HEK293T (cell line): ENCODE data around the gene SSNA1.
A peak's percentile ranks its signal among the peaks of the same experiment; 100 is the strongest.

ENCODE experiments used
- CTCF ChIA-PET: fragments of 350-600 bp; formaldehyde crosslinking; extraction: SDS; loops from one replicate; lab custom pipeline; 2021; ENCODE audit warnings: antibody characterized with exemption, inconsistent platforms; lab: Yijun Ruan, JAX
- POLR2A ChIA-PET: fragments of 350-600 bp; formaldehyde crosslinking; extraction: SDS; loops from one replicate; lab custom pipeline; 2020; ENCODE audit warnings: antibody characterized with exemption, inconsistent platforms; lab: Yijun Ruan, JAX
- DNase-seq: peaks from one replicate; pipeline ENCODE4 v3.0.0; 2012; ENCODE audit warnings: mixed read lengths; ENCODE audit errors: extremely low spot score
- ARNT ChIP-seq: fragments of 450-650 bp; IDR thresholded peaks from 2 replicates; pipeline ENCODE4 v1.6.1; 2017; ENCODE audit warnings: mild to moderate bottlenecking
- BHLHE40 ChIP-seq: fragments of 450-650 bp; IDR thresholded peaks from 2 replicates; pipeline ENCODE4 v1.6.1; 2016; ENCODE audit warnings: mild to moderate bottlenecking, moderate library complexity, borderline replicate concordance
- CTBP1 ChIP-seq: fragments of 450-650 bp; IDR thresholded peaks from 2 replicates; pipeline ENCODE4 v1.6.1; 2016; ENCODE audit warnings: borderline replicate concordance
- ELF4 ChIP-seq: fragments of 450-650 bp; IDR thresholded peaks from 2 replicates; pipeline ENCODE4 v1.6.1; 2017; ENCODE audit warnings: antibody characterized with exemption
- FOXA1 ChIP-seq: fragments of 450-650 bp; IDR thresholded peaks from 2 replicates; pipeline ENCODE4 v1.6.1; 2016; ENCODE audit warnings: mild to moderate bottlenecking
- FOXK2 ChIP-seq: fragments of 450-650 bp; IDR thresholded peaks from 2 replicates; pipeline ENCODE4 v1.6.1; 2016; ENCODE audit warnings: mild to moderate bottlenecking
- FOXM1 ChIP-seq: fragments of 450-650 bp; IDR thresholded peaks from 2 replicates; pipeline ENCODE4 v1.6.1; 2017; ENCODE audit warnings: mild to moderate bottlenecking, borderline replicate concordance
- HDGF ChIP-seq: fragments of 450-650 bp; IDR thresholded peaks from 2 replicates; pipeline ENCODE4 v1.6.1; 2017; ENCODE audit warnings: antibody characterized with exemption, borderline replicate concordance
- L3MBTL2 ChIP-seq: fragments of 450-650 bp; conservative IDR thresholded peaks from 2 replicates; pipeline ENCODE4 v1.6.1; 2016; ENCODE audit warnings: mild to moderate bottlenecking
- LEF1 ChIP-seq: fragments of 450-650 bp; IDR thresholded peaks from 2 replicates; pipeline ENCODE4 v1.6.1; 2017; ENCODE audit warnings: mild to moderate bottlenecking, borderline replicate concordance
- NFRKB ChIP-seq: fragments of 450-650 bp; IDR thresholded peaks from 2 replicates; pipeline ENCODE4 v1.6.1; 2016; ENCODE audit warnings: mild to moderate bottlenecking, moderate library complexity
- SP1 ChIP-seq: fragments of 450-650 bp; IDR thresholded peaks from 2 replicates; pipeline ENCODE4 v1.6.1; 2017
- SUZ12 ChIP-seq: fragments of 450-650 bp; IDR thresholded peaks from 2 replicates; pipeline ENCODE4 v1.6.1; 2016; ENCODE audit warnings: mild to moderate bottlenecking
- TARDBP ChIP-seq: fragments of 450-650 bp; IDR thresholded peaks from 2 replicates; pipeline ENCODE4 v1.6.1; 2016
- ZNF384 ChIP-seq: fragments of 450-650 bp; IDR thresholded peaks from 2 replicates; pipeline ENCODE4 v1.6.1; 2016
- TF ChIP-seq, protein P1 (sequence below): fragments of 450-650 bp; IDR thresholded peaks from 2 replicates; pipeline ENCODE4 v1.6.1; 2016

SSNA1 gene

GRCh38 chr9:137149942-137150616 is 38.4 kb upstream of the SSNA1 start:
- CTCF ChIA-PET, result interaction anchor here (0.6 to 1.4 kb wide), 8 partner anchors 12 to 171 kb away, joined by 3 to 7 read pairs (median 4); partner anchors contain the start of gene SAPCD2
- TF ChIP-seq BHLHE40 (no peak), SP1 (peak; percentile 92)
- POLR2A ChIA-PET, result interaction anchor here (0.6 to 3.4 kb wide), 13 partner anchors 12 to 91 kb away, joined by 3 to 57 read pairs (median 5); partner anchors contain the start of genes ANAPC2, LRRC26, MAN1B1 and SSNA1
- peak; percentile 88 for DNase-seq

- ChIA-PET POLR2A (interaction anchor here (0.7 to 3.4 kb wide), 11 partner anchors 13 to 90 kb away, joined by 3 to 57 read pairs (median 8); partner anchors contain the start of genes ANAPC2, LRRC26, MAN1B1 and SSNA1), CTCF (interaction anchor here (0.6 to 1.4 kb wide), 5 partner anchors 13 to 170 kb away, joined by 3 to 7 read pairs (median 3); partner anchors contain the start of gene SAPCD2)
- TF ChIP-seq SP1 (peak; percentile 65), NFRKB (no peak)
- DNase-seq, result peak; percentile 83
Observed at GRCh38 chr9:137150617-137151457, 37.6 kb upstream of the SSNA1 start.

DNA sequence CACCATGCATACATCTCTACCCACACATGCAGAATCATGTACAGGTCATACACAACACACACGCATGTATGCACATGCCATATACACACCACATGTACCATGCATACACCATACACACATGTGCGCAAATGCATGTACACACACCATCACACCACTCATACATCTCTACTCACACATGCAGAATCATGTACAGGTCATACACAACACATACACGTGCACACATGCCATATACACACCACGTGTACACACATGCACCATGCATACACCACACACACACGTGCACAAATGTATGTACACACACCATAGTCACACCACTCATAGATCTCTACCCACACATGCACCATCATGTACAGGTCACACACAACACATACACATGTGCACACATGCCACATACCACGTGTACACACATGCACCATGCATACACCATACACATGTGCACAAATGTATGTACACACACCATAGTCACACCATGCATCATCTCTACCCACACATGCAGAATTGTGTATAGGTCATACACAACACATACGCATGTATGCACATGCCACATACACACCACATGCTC is 35.6 kb upstream of the SSNA1 start:
- CTCF ChIA-PET, result no interaction called here
- TF ChIP-seq TARDBP (peak; percentile 42; the same call in 1 of the 2 replicates), FOXA1 (no peak)
- no peak for DNase-seq
- POLR2A ChIA-PET, result no interaction called here

DNA sequence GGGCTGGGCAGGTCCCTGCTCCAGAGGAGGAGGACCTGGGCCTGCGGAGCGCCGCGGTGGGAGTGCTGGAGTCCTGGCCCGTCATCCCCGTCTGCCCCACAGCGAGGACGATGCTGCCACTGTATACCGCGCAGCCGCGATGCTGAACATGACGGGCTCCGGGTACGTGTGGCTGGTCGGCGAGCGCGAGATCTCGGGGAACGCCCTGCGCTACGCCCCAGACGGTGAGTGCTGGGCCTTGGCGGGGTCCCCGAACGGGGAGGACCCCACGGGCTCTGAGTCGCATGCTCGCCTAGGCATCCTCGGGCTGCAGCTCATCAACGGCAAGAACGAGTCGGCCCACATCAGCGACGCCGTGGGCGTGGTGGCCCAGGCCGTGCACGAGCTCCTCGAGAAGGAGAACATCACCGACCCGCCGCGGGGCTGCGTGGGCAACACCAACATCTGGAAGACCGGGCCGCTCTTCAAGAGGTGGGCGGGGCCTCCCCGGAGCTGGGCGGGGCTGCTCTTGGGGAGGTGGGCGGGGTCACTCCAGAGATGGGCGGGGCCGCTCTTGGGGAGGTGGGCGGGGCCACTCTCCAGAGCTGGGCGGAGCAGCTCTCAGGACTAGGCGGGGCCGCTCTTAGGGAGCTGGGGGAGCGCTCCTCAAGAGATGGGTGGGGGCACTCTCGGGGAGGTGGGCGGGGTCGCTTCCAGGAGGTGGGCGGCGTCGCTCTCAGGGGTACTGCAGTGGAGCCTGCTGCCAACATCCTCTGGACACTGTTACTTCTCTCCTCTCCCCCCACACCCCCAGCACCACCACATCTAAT is 31.7 kb upstream of the SSNA1 start:
- ChIA-PET CTCF (interaction anchor here (0.9 to 1.9 kb wide), 2 partner anchors 11 to 20 kb away, joined by 3 to 5 read pairs; no protein-coding TSS in a partner anchor), POLR2A (interaction anchor here (0.9 to 2.7 kb wide), 4 partner anchors 12 to 309 kb away, joined by 3 to 21 read pairs (median 4); partner anchors contain the start of gene TPRN)
- no peak for TF ChIP-seq CTBP1
- no peak for TF ChIP-seq SP1
- TF ChIP-seq LEF1, result no peak
- peak; percentile 82 for DNase-seq

DNA sequence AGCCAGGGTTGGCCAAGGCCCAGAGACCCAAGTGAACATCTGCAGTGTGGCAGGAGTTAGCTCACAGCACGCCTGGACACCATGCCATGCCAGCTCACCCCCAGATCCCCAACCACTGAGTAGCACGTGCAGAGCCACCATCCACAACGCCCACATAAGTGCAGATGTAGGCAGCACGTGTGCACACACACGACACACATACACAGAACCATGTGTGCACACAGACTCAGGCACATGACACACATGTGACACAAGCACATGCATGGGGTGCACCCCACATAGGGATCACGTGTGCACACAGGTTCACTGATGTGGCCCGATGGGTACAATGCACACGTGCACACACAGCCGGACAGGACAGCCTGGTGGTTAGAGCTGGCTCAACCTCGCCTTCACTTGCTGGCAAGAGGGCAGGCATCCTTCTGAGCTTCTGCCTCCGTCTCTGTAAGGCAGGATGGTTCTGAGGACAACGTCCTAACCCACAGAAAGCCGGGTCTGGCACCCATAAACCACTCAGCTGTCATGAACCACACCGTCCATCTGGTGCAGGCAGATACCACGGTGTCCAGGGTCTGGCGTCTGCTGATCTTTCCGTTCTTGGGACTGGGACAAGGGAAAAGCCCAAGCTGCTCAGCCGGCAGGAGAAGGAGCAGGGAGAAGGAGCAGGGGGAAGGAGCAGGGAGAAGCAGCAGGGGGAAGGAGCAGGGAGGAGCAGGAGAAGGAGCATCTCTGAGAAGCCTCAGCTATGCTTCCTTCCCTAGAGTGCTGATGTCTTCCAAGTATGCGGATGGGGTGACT is 30.7 kb upstream of the SSNA1 start:
- CTCF ChIA-PET, result interaction anchor here (1.0 to 1.9 kb wide), 2 partner anchors 10 to 70 kb away, joined by 3 to 5 read pairs; partner anchors contain the start of gene RNF224
- no peak for DNase-seq
- TF ChIP-seq ZNF384 (no peak), FOXM1 (no peak), SP1 (no peak), HDGF (no peak), FOXK2 (no peak), NFRKB (no peak), L3MBTL2 (no peak), SUZ12 (no peak), BHLHE40 (no peak), TARDBP (no peak)
- TF ChIP-seq, protein P1, sequence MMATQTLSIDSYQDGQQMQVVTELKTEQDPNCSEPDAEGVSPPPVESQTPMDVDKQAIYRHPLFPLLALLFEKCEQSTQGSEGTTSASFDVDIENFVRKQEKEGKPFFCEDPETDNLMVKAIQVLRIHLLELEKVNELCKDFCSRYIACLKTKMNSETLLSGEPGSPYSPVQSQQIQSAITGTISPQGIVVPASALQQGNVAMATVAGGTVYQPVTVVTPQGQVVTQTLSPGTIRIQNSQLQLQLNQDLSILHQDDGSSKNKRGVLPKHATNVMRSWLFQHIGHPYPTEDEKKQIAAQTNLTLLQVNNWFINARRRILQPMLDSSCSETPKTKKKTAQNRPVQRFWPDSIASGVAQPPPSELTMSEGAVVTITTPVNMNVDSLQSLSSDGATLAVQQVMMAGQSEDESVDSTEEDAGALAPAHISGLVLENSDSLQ, result no peak
- POLR2A ChIA-PET, result interaction anchor here (0.9 to 2.7 kb wide), 3 partner anchors 11 to 310 kb away, joined by 3 to 21 read pairs (median 3); no protein-coding TSS in a partner anchor

GRCh38 chr9:137158625-137159024 is 29.9 kb upstream of the SSNA1 start:
- TF ChIP-seq FOXK2 (no peak), ELF4 (no peak), HDGF (no peak), FOXA1 (no peak), L3MBTL2 (no peak), TARDBP (no peak), LEF1 (no peak), CTBP1 (no peak), ARNT (no peak), FOXM1 (no peak), ZNF384 (no peak)
- TF ChIP-seq, protein P1, result no peak
- CTCF ChIA-PET, result interaction anchor here (1.0 kb wide), 1 partner anchor 69 kb away, joined by 3 read pairs; the partner anchor contains the start of gene RNF224
- DNase-seq, result no peak
- POLR2A ChIA-PET, result interaction anchor here (1.5 to 2.7 kb wide), 2 partner anchors 29 to 72 kb away, joined by 3 to 21 read pairs; partner anchors contain the start of gene MAN1B1
